ENCODE measurements around the gene CTPS1. TPM values are rescaled to one million over a fixed set of nuclear protein-coding genes. Genes with fewer than 3 reads are reported as not detected.

The CTPS1 gene
- polyA plus RNA-seq, 2 of the 4 experiments (the other 2 are of a cell fraction): 159 to 181 TPM

DNA sequence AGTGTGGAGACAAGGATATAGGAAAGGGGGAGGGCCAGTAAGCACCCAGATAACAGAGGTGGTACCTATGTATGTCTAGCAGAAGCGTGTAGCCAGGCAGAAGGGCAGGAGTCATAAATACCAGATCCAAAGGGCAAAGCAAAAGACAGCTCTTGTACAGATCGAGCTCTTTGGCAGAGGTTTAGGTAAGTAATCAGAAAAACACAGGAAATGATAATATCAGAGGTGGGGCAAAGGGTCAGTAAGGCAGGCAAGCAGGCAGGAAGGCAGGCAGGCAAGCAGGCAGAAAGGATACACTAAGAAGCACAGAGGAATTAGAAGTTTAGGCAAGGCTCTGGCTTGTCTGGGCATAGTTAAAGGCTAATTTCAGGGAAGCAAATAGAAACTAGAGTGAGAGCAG, 64.7 kb downstream of the CTPS1 start:
- CTCF ChIA-PET: interaction anchor here (2.0 kb wide), 1 partner anchor 10 kb away, joined by 6 read pairs; no protein-coding TSS in a partner anchor

GRCh38 chr1:41045740-41046139, 66.2 kb downstream of the CTPS1 start:
- TF ChIP-seq SMC3 (IDR thresholded peaks at IDR 0.05) (no peak), MAZ (IDR thresholded peaks at IDR 0.05; ENCODE audit: borderline replicate concordance, low read depth, low read length) (no peak), GATA3 (IDR thresholded peaks at IDR 0.05; ENCODE audit: borderline replicate concordance) (no peak), JUNB (IDR thresholded peaks at IDR 0.05) (no peak), NFE2L2 (conservative IDR thresholded peaks at IDR 0.05; ENCODE audit: low read length) (no peak), FOXS1 (CRISPR knock-in tag; IDR thresholded peaks at IDR 0.05) (no peak), HOXA7 (CRISPR knock-in tag; IDR thresholded peaks at IDR 0.05) (no peak)
- TF ChIP-seq, protein P1, sequence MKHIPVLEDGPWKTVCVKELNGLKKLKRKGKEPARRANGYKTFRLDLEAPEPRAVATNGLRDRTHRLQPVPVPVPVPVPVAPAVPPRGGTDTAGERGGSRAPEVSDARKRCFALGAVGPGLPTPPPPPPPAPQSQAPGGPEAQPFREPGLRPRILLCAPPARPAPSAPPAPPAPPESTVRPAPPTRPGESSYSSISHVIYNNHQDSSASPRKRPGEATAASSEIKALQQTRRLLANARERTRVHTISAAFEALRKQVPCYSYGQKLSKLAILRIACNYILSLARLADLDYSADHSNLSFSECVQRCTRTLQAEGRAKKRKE (CRISPR knock-in tag; IDR thresholded peaks at IDR 0.05; ENCODE audit: low read depth): no peak
- no peak overlapping the region for H3K4me3 ChIP-seq
- ChIA-PET POLR2A (no interaction called here), CTCF (no interaction called here)
- no peak for DNase-seq (ENCODE audit: low read depth in 1 of 2, low spot score in 1 of 2)
- H3K27ac ChIP-seq: 0 out of 6 replicates have a peak overlapping the region, but pooled peaks of 1 of the 2 experiments have one; percentile 16
- H3K9me3 ChIP-seq: no peaks in the 10 kb centered on the region
- H3K4me1 ChIP-seq: peaks cover 9% of the 10 kb centered on the region; the same call in 2 of the 3 replicates
- 79% methylated on average over 5 of the region's 5 CpGs for WGBS (ENCODE audit: missing lambda C conversion rate)
- FAIRE-seq: no peak
- ATAC-seq: no peak
- H3K4me2 ChIP-seq: no peak overlapping the region

More for the DNA sequence above, 64.7 kb downstream of the CTPS1 start:
- H3K27ac ChIP-seq: peak overlapping the region; percentile 24 to 25; a peak in 3 of 6 replicates
- POLR2A ChIA-PET: no interaction called here
- TF ChIP-seq PHF8 (IDR thresholded peaks at IDR 0.05; ENCODE audit: borderline replicate concordance, low read depth) (no peak), PBX3 (IDR thresholded peaks at IDR 0.05) (no peak), FOSB (CRISPR knock-in tag; IDR thresholded peaks at IDR 0.05) (no peak), JUNB (IDR thresholded peaks at IDR 0.05) (no peak), ESRRA (IDR thresholded peaks at IDR 0.05; ENCODE audit: borderline replicate concordance, low read length) (no peak), ZFP36 (IDR thresholded peaks at IDR 0.05; ENCODE audit: borderline replicate concordance, partially characterized antibody) (no peak), NPAS2 (CRISPR knock-in tag; IDR thresholded peaks at IDR 0.05; ENCODE audit: borderline replicate concordance) (no peak), RNF2 (IDR thresholded peaks at IDR 0.05; ENCODE audit: borderline replicate concordance, low read depth) (no peak)
- TF ChIP-seq, protein P2, sequence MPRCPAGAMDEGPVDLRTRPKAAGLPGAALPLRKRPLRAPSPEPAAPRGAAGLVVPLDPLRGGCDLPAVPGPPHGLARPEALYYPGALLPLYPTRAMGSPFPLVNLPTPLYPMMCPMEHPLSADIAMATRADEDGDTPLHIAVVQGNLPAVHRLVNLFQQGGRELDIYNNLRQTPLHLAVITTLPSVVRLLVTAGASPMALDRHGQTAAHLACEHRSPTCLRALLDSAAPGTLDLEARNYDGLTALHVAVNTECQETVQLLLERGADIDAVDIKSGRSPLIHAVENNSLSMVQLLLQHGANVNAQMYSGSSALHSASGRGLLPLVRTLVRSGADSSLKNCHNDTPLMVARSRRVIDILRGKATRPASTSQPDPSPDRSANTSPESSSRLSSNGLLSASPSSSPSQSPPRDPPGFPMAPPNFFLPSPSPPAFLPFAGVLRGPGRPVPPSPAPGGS (IDR thresholded peaks at IDR 0.05): no peak
- DNase-seq (ENCODE audit: low read depth in 1 of 2, low spot score in 1 of 2) (no peak), ATAC-seq (no peak), FAIRE-seq (no peak)
- peaks cover 9% of the 10 kb centered on the region; the same call in 2 of the 3 replicates for H3K4me1 ChIP-seq
- H3K4me3 ChIP-seq: no peak overlapping the region
- WGBS (ENCODE audit: missing lambda C conversion rate): 68% methylated on average over 2 of the region's 2 CpGs
- H3K9me3 ChIP-seq: no peaks in the 10 kb centered on the region
- no peak overlapping the region for H3K4me2 ChIP-seq

- FAIRE-seq (no peak), ATAC-seq (peak in 1 of 2 experiments; percentile 15; a peak in 3 of 6 replicates), DNase-seq (ENCODE audit: low read depth in 1 of 2, low spot score in 1 of 2) (no peak)
- TF ChIP-seq HEYL (CRISPR knock-in tag; IDR thresholded peaks at IDR 0.05) (no peak), GATA3 (IDR thresholded peaks at IDR 0.05; ENCODE audit: borderline replicate concordance) (no peak), NFE2L2 (conservative IDR thresholded peaks at IDR 0.05; ENCODE audit: low read length) (no peak), RCOR1 (IDR thresholded peaks at IDR 0.05; ENCODE audit: low read depth, low read length) (no peak), ZFP36 (IDR thresholded peaks at IDR 0.05; ENCODE audit: borderline replicate concordance, partially characterized antibody) (no peak), TP53 (CRISPR knock-in tag; IDR thresholded peaks at IDR 0.05) (no peak), MAX (IDR thresholded peaks at IDR 0.05) (no peak), KDM1A (IDR thresholded peaks at IDR 0.05; ENCODE audit: low read depth) (no peak)
- TF ChIP-seq, protein P3, sequence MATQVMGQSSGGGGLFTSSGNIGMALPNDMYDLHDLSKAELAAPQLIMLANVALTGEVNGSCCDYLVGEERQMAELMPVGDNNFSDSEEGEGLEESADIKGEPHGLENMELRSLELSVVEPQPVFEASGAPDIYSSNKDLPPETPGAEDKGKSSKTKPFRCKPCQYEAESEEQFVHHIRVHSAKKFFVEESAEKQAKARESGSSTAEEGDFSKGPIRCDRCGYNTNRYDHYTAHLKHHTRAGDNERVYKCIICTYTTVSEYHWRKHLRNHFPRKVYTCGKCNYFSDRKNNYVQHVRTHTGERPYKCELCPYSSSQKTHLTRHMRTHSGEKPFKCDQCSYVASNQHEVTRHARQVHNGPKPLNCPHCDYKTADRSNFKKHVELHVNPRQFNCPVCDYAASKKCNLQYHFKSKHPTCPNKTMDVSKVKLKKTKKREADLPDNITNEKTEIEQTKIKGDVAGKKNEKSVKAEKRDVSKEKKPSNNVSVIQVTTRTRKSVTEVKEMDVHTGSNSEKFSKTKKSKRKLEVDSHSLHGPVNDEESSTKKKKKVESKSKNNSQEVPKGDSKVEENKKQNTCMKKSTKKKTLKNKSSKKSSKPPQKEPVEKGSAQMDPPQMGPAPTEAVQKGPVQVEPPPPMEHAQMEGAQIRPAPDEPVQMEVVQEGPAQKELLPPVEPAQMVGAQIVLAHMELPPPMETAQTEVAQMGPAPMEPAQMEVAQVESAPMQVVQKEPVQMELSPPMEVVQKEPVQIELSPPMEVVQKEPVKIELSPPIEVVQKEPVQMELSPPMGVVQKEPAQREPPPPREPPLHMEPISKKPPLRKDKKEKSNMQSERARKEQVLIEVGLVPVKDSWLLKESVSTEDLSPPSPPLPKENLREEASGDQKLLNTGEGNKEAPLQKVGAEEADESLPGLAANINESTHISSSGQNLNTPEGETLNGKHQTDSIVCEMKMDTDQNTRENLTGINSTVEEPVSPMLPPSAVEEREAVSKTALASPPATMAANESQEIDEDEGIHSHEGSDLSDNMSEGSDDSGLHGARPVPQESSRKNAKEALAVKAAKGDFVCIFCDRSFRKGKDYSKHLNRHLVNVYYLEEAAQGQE (IDR thresholded peaks at IDR 0.05): no peak
- ChIA-PET CTCF (no interaction called here), POLR2A (no interaction called here)
- Histone ChIP-seq H3K9me3 (no peaks in the 10 kb centered on the region), H3K4me1 (peaks cover 14% of the 10 kb centered on the region; the same call in 2 of the 3 replicates), H3K4me3 (no peak overlapping the region), H3K27ac (no peak overlapping the region), H3K4me2 (no peak overlapping the region)
- WGBS (ENCODE audit: missing lambda C conversion rate): 81% methylated on average over 10 of the region's 10 CpGs
These were observed 66.9 kb downstream of the CTPS1 start for GRCh38 chr1:41046347-41046775.

Data from A549 (cell line).